ENCODE results near the gene LRRC34.

LRRC34 gene

DNA sequence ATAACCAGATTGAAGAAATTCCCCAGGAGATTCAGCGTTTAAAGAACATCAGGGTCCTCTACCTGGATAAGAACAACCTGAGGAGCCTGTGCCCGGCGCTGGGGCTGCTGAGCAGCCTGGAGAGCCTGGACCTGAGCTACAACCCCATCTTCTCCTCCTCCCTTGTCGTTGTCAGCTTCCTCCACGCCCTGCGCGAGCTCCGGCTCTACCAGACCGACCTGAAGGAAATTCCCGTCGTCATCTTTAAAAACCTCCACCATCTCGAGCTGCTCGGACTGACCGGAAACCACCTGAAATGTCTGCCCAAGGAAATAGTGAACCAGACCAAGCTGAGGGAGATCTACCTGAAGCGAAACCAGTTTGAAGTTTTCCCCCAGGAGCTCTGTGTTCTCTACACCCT, 9.4 kb upstream of the LRRC34 start:
- CTCF ChIA-PET: interaction anchor here (1.3 to 1.8 kb wide), 2 partner anchors 13 to 41 kb away, joined by 4 to 6 read pairs; no protein-coding TSS in a partner anchor
- no peak overlapping the region for H3K4me3 ChIP-seq (ENCODE audit: low read depth, low read length)
- POLR2A ChIA-PET: no interaction called here
- DNase-seq (ENCODE audit: low read depth, low spot score): no peak
- TF ChIP-seq, protein P1, sequence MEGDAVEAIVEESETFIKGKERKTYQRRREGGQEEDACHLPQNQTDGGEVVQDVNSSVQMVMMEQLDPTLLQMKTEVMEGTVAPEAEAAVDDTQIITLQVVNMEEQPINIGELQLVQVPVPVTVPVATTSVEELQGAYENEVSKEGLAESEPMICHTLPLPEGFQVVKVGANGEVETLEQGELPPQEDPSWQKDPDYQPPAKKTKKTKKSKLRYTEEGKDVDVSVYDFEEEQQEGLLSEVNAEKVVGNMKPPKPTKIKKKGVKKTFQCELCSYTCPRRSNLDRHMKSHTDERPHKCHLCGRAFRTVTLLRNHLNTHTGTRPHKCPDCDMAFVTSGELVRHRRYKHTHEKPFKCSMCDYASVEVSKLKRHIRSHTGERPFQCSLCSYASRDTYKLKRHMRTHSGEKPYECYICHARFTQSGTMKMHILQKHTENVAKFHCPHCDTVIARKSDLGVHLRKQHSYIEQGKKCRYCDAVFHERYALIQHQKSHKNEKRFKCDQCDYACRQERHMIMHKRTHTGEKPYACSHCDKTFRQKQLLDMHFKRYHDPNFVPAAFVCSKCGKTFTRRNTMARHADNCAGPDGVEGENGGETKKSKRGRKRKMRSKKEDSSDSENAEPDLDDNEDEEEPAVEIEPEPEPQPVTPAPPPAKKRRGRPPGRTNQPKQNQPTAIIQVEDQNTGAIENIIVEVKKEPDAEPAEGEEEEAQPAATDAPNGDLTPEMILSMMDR (IDR thresholded peaks at IDR 0.05; ENCODE audit: insufficient read depth, low read length, missing control alignments): no peak

GRCh38 chr3:169818316-169818715, 5.6 kb upstream of the LRRC34 start:
- DNase-seq (ENCODE audit: low read depth, low spot score): peak; percentile 29
- H3K4me3 ChIP-seq (ENCODE audit: low read depth, low read length): no peak overlapping the region
- CTCF ChIA-PET: no interaction called here
- POLR2A ChIA-PET: no interaction called here
- TF ChIP-seq, protein P1 (IDR thresholded peaks at IDR 0.05; ENCODE audit: insufficient read depth, low read length, missing control alignments): no peak

DNA sequence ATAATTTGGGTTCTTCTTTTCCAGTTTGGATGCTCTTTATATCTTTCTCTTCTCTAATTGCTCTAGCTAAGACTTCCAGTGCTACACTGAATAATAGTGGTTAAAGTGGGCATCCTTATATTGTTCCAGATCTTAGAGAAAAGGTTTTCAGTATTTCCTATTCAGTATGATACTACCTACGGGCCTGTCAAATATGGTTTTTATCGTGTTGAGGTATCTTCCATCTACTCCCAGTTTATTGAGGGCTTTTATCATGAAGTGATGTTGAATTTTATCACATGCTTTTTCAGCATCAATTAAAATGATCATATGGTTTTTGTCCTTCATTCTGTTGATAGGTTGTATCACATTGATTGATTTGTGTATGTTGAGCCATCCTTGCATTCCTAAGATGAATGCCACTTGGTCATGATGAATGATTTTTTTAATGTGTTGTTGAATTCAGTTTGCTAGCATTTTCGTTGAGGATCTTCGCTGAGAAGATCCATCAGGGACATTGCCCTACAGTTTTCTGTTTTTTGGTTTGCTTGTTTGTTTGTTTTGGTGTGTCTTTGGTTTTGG, 3.0 kb upstream of the LRRC34 start:
- ChIA-PET POLR2A (no interaction called here), CTCF (no interaction called here)
- H3K4me3 ChIP-seq (ENCODE audit: low read depth, low read length): no peak overlapping the region
- TF ChIP-seq, protein P1 (IDR thresholded peaks at IDR 0.05; ENCODE audit: insufficient read depth, low read length, missing control alignments): no peak
- DNase-seq (ENCODE audit: low read depth, low spot score): no peak

DNA sequence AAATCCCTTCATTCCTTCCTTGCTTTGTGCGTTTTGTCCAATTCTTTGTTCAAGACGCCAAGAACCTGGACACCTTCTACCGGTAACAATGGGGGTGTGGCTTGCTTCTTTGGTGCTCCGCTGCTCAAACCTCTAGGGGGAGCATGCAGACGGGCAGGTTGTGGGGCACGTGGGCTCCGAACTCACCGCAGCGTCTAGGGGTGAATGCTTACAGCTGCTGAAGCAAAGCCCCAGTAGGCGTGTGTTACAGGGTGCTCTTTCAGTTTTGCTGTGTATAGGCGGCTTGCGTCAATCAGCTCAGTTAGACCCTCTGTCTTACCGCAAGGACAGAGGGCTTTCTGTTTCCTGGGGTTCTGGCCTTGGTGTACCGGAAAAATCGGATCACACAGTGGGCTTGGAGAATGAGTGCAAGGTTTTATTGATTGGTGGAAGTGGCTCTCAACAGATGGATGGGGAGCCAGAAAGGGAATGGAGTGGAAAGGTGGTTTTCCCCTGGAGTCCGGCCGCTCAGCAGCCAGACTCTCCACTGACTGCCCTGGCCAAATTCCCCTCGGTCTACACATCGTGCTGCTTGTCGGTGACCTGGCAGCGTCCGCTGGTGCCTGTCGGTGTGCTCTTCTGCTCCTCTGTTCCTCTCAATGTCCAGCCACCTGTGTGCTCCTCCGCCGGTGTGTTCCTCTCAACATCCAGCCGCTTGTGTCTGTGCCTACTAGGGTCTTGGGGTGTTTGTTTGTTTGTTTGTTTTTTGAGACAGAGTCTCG, 1.2 kb upstream of the LRRC34 start:
- DNase-seq (ENCODE audit: low read depth, low spot score): no peak
- POLR2A ChIA-PET: no interaction called here
- CTCF ChIA-PET: no interaction called here
- TF ChIP-seq, protein P1 (IDR thresholded peaks at IDR 0.05; ENCODE audit: insufficient read depth, low read length, missing control alignments): peak; percentile 19
- peak overlapping the region; percentile 57 for H3K4me3 ChIP-seq (ENCODE audit: low read depth, low read length)

DNA sequence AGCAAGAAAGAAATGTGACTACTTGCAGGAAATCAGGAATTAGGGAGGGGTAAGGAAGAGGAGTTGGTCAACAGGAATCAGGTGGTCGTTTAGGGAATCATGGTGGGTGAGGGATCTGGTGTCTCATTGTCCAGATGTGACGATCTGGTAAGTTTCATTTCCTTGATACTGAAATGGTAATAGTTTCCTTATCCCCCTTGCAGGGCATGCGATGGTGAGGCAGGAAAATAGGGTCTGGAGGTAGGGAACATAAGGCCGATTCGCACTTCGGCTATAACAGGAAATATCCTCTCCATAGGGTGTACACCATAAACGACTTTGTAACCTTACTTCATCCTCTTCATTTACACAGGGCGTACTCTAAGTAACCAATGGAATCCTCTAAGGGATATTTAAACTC, 574 bp upstream of the LRRC34 start:
- ChIA-PET CTCF (no interaction called here), POLR2A (no interaction called here)
- peak overlapping the region; percentile 57 for H3K4me3 ChIP-seq (ENCODE audit: low read depth, low read length)
- DNase-seq (ENCODE audit: low read depth, low spot score): no peak
- TF ChIP-seq, protein P1 (IDR thresholded peaks at IDR 0.05; ENCODE audit: insufficient read depth, low read length, missing control alignments): no peak

GRCh38 chr3:169811631-169812331, 923 bp downstream of the LRRC34 start:
- POLR2A ChIA-PET: interaction anchor here (1.9 kb wide), 1 partner anchor 155 kb away, joined by 5 read pairs; the partner anchor contains the start of gene SEC62

More at GRCh38 chr3:169811631-169812331, 923 bp downstream of the LRRC34 start:
- peak; percentile 29 for DNase-seq (ENCODE audit: low read depth, low spot score)
- H3K4me3 ChIP-seq (ENCODE audit: low read depth, low read length): peak overlapping the region; percentile 57
- CTCF ChIA-PET: interaction anchor here (1.1 kb wide), 1 partner anchor 154 kb away, joined by 3 read pairs; no protein-coding TSS in a partner anchor
- TF ChIP-seq, protein P1 (IDR thresholded peaks at IDR 0.05; ENCODE audit: insufficient read depth, low read length, missing control alignments): no peak

Measured in AG04449 (cell line).